ENCODE data around the gene ABHD17C. TPM values are rescaled to one million over a fixed set of nuclear protein-coding genes. Genes with fewer than 3 reads are reported as not detected.

The ABHD17C gene
- total RNA-seq, 4 donors from 2014 or later, result 18.7 to 37.1 (median 27.1) TPM

GRCh38 chr15:80739919-80740318, 44.8 kb downstream of the ABHD17C start:
- intact Hi-C loops (cut with DNase I), result no loop called here
- Histone ChIP-seq H3K4me3 (no peak overlapping the region), H3K4me1 (peaks cover 8 to 51% (median 9%) of the 10 kb centered on the region in 3 donors), H3K36me3 (no peaks in the 10 kb centered on the region), H3K27me3 (no peaks in the 10 kb centered on the region), H3K9me3 (no peaks in the 10 kb centered on the region), H3K27ac (no peak overlapping the region)
- WGBS, 2 donors, result 33 to 50% methylated on average over 3 of the region's 3 CpGs
- no peak for DNase-seq
- TF ChIP-seq CTCF (IDR thresholded peaks at IDR 0.05), result no peak
- TF ChIP-seq POLR2A (IDR thresholded peaks at IDR 0.05), result no peak

- no peak for DNase-seq
- H3K27ac ChIP-seq, result no peak overlapping the region
- H3K36me3 ChIP-seq, result no peaks in the 10 kb centered on the region
- no peaks in the 10 kb centered on the region for H3K27me3 ChIP-seq
- H3K4me3 ChIP-seq, result no peak overlapping the region
- intact Hi-C loops (cut with DNase I), result no loop called here
- H3K9me3 ChIP-seq, result no peaks in the 10 kb centered on the region
- WGBS, 2 donors, result 80 to 91% methylated on average over 4 of the region's 4 CpGs
- H3K4me1 ChIP-seq, result peaks cover 8 to 45% (median 9%) of the 10 kb centered on the region in 3 donors
- TF ChIP-seq POLR2A (IDR thresholded peaks at IDR 0.05) (no peak), CTCF (IDR thresholded peaks at IDR 0.05) (no peak)
Observed at GRCh38 chr15:80742081-80742480, 47.0 kb downstream of the ABHD17C start.

GRCh38 chr15:80743189-80743833, 48.2 kb downstream of the ABHD17C start:
- TF ChIP-seq POLR2A (IDR thresholded peaks at IDR 0.05), result no peak
- no peak for TF ChIP-seq CTCF (IDR thresholded peaks at IDR 0.05)
- no peaks in the 10 kb centered on the region for H3K27me3 ChIP-seq
- H3K27ac ChIP-seq, result peak overlapping the region in 1 of 4 donors; percentile 10
- H3K4me1 ChIP-seq, result peaks cover 8 to 44% (median 9%) of the 10 kb centered on the region in 3 donors
- no peak for DNase-seq
- no peak overlapping the region for H3K4me3 ChIP-seq
- WGBS, 2 donors, result 56 to 75% methylated on average over 11 of the region's 11 CpGs
- H3K9me3 ChIP-seq, result no peaks in the 10 kb centered on the region
- intact Hi-C loops (cut with DNase I), result no loop called here
- H3K36me3 ChIP-seq, result no peaks in the 10 kb centered on the region

- no peak overlapping the region for H3K4me3 ChIP-seq
- H3K4me1 ChIP-seq, result peaks cover 8 to 40% (median 9%) of the 10 kb centered on the region in 3 donors
- H3K27me3 ChIP-seq, result no peaks in the 10 kb centered on the region
- TF ChIP-seq POLR2A (IDR thresholded peaks at IDR 0.05) (no peak), CTCF (IDR thresholded peaks at IDR 0.05) (no peak)
- H3K27ac ChIP-seq, result peak overlapping the region in 2 of 4 donors; percentile 29 to 48
- DNase-seq, result no peak
- intact Hi-C loops (cut with DNase I), result no loop called here
- 27 to 49% methylated on average over 6 of the region's 6 CpGs for WGBS, 2 donors
- peaks cover 0 to 5% (median 0%) of the 10 kb centered on the region in 3 donors for H3K36me3 ChIP-seq
- H3K9me3 ChIP-seq, result no peaks in the 10 kb centered on the region
Observed at GRCh38 chr15:80744415-80744814, 49.3 kb downstream of the ABHD17C start.

GRCh38 chr15:80744826-80745225, 49.7 kb downstream of the ABHD17C start:
- intact Hi-C loops (cut with DNase I), result no loop called here
- no peak for DNase-seq
- peak overlapping the region in 2 of 4 donors; percentile 29 to 48 for H3K27ac ChIP-seq

More at GRCh38 chr15:80744826-80745225, 49.7 kb downstream of the ABHD17C start:
- Histone ChIP-seq H3K36me3 (peaks cover 0 to 9% (median 0%) of the 10 kb centered on the region in 3 donors), H3K27me3 (no peaks in the 10 kb centered on the region), H3K4me3 (no peak overlapping the region), H3K4me1 (peaks cover 8 to 36% (median 8%) of the 10 kb centered on the region in 3 donors), H3K9me3 (no peaks in the 10 kb centered on the region)
- WGBS, 2 donors, result 3 to 14% methylated on average over 1 of the region's 1 CpG
- TF ChIP-seq CTCF (IDR thresholded peaks at IDR 0.05) (no peak), POLR2A (IDR thresholded peaks at IDR 0.05) (no peak)
